ENCODE results near the gene RPS16.

DNA sequence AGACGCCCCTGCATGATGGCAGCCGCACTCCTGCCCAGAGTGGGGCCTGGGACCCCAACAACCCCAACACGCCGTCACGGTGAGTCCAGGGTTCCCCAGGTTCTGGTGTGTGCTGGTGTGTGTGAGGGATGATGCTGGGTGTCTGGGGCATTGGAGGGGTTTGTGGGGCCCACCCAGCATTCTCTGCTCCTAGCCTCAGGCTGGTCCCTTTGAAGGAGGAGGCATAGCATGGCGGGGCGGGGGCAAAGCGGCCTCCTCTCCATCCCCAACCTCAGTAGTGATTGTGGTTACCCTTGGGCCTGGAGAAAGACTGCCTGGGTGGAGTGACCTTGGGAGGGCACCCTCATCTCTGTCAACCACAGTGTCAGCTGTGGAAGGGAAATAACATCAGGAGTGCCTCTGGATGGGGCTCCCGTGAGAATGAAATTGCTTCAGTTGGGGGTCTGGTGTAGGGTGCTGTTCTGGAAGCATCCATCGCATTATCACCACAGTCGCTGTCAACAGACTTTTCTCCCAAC lies 37.8 kb upstream of the RPS16 start:
- TF ChIP-seq CTCF (IDR thresholded peaks at IDR 0.05) (no peak), EZH2 (IDR thresholded peaks at IDR 0.05; ENCODE audit: borderline replicate concordance, insufficient read depth, low read depth, low read length, poor library complexity, severe bottlenecking) (no peak)
